Spleen (tissue), 11 donors: ENCODE measurements around the gene HOXA10. TPM values are rescaled to one million over a fixed set of nuclear protein-coding genes. Genes with fewer than 3 reads are reported as not detected.

ENCODE experiments used
- DNase-seq: peaks from one replicate; pipeline ENCODE4 v3.0.0-alpha.2; 2020
- H3K27ac ChIP-seq, 8 donors: fragments of 200-600 bp; sonication (generic) in 7 of 8; 1 replicate in 4 of 8; 2 replicates in 4 of 8; pipeline versions ENCODE4 v1.5.0 to v1.8.0; 2016 to 2021; ENCODE audit warnings: inconsistent platforms in 4 of 8, mild to moderate bottlenecking in 4 of 8, moderate library complexity in 1 of 8
- H3K27me3 ChIP-seq, 7 donors: fragments of 200-600 bp; sonication (generic) in 6 of 7; replicated peaks in 1 of 7; 1 replicate in 4 of 7; 2 replicates in 3 of 7; pipeline versions ENCODE4 v1.5.0 to v1.8.0; 2016 to 2021; ENCODE audit warnings: inconsistent platforms in 3 of 7, mild to moderate bottlenecking in 1 of 7
- H3K36me3 ChIP-seq, 6 donors: fragments of 200-600 bp; sonication (generic) in 5 of 6; 1 replicate in 4 of 6; 2 replicates in 2 of 6; pipeline versions ENCODE4 v1.5.0 to v1.8.0; 2016 to 2021; ENCODE audit warnings: inconsistent platforms in 2 of 6
- H3K4me1 ChIP-seq, 6 donors: fragments of 200-600 bp; sonication (generic) in 5 of 6; 1 replicate in 3 of 6; 2 replicates in 3 of 6; pipeline versions ENCODE4 v1.5.0 to v1.8.0; 2016 to 2021; ENCODE audit warnings: inconsistent platforms in 3 of 6
- H3K4me3 ChIP-seq, 8 donors: fragments of 200-600 bp; sonication (generic) in 7 of 8; 1 replicate in 4 of 8; 2 replicates in 4 of 8; pipeline versions ENCODE4 v1.5.0 to v1.8.0; 2016 to 2021; ENCODE audit warnings: inconsistent platforms in 4 of 8, mild to moderate bottlenecking in 4 of 8, moderate library complexity in 2 of 8
- H3K9me3 ChIP-seq, 8 donors: fragments of 200-600 bp; sonication (generic) in 7 of 8; 1 replicate in 4 of 8; 2 replicates in 4 of 8; pipeline versions ENCODE4 v1.5.0 to v1.8.0; 2016 to 2021; ENCODE audit warnings: inconsistent platforms in 4 of 8
- CTCF ChIP-seq, 11 experiments: fragments of 200-600 bp in 7 of 11; fragments of 450-650 bp in 4 of 11; sonication (generic) in 4 of 11; IDR thresholded peaks in 8 of 11; conservative IDR thresholded peaks in 3 of 11; 1 replicate in 7 of 11; 2 replicates in 4 of 11; pipeline versions ENCODE4 v1.4.0 to v1.8.0; 2016 to 2021; ENCODE audit warnings: antibody characterized with exemption in 11 of 11, inconsistent platforms in 4 of 11, mild to moderate bottlenecking in 1 of 11
- POLR2A ChIP-seq, 3 donors: fragments of 450-650 bp; IDR thresholded peaks; one replicate each; pipeline ENCODE4 v1.5.1; 2017; ENCODE audit warnings: antibody characterized with exemption in 3 of 3, mild to moderate bottlenecking in 1 of 3
- POLR2AphosphoS5 ChIP-seq, 3 donors: sonication (generic); formaldehyde crosslinking; IDR thresholded peaks; one replicate each; pipeline ENCODE4 v1.5.1; 2017; ENCODE audit warnings: antibody characterized with exemption in 3 of 3
- WGBS, 5 donors: extraction: QIAGEN DNeasy Blood & Tissue Kit in 3 of 5; methylation state at CpG; one replicate each; pipeline versions ENCODE4 v1.1.5 to v1.1.7; 2013 to 2018; 5-methylcytosine and 5-hydroxymethylcytosine counted together
- intact Hi-C: fragments of 100-400 bp; cut with DNase I; formaldehyde crosslinking; loops from one replicate; pipeline ENCODE4 v1.15.0; 2023; ENCODE audit warnings: low total_unique reads
- polyA plus RNA-seq, 3 donors: library from polyadenylated mRNA; stranded (reverse); fragments of 200-250 nt; gene quantifications; one replicate each; pipeline ENCODE4 v1.2.1, GENCODE V29; 2013
- total RNA-seq, 7 donors: library from RNA; depleted of rRNA in 3 of 7; stranded (reverse); fragments of >200 nt in 3 of 7; fragmentation: NEBNext Ultra II Directional in 4 of 7; extraction: Animal tissue kit (Norgen Biotek cat#: 25700) in 4 of 7; gene quantifications; one replicate each; pipeline versions ENCODE4 v1.1.0 to v1.2.1, GENCODE V29; 2016 to 2021
- donor health status: healthy with polysubstance abuse.
- donor health status: DM: no; HTN: no; CAD: no; lungs with moderate emphysema.
- donor health status: DM: no; HTN: no; CAD: no.
- donor health status: Bipolar disorder and iron deficiency.
- donor health status: healthy.
- donor health status: DM: no; HTN: no; CAD: no.
- donor health status: DM: yes; HTN: yes; CAD: no.

The HOXA10 gene
- total and polyA plus RNA-seq, 10 donors: 0.05 to 0.72 (median 0.20) TPM; not detected in 4

DNA sequence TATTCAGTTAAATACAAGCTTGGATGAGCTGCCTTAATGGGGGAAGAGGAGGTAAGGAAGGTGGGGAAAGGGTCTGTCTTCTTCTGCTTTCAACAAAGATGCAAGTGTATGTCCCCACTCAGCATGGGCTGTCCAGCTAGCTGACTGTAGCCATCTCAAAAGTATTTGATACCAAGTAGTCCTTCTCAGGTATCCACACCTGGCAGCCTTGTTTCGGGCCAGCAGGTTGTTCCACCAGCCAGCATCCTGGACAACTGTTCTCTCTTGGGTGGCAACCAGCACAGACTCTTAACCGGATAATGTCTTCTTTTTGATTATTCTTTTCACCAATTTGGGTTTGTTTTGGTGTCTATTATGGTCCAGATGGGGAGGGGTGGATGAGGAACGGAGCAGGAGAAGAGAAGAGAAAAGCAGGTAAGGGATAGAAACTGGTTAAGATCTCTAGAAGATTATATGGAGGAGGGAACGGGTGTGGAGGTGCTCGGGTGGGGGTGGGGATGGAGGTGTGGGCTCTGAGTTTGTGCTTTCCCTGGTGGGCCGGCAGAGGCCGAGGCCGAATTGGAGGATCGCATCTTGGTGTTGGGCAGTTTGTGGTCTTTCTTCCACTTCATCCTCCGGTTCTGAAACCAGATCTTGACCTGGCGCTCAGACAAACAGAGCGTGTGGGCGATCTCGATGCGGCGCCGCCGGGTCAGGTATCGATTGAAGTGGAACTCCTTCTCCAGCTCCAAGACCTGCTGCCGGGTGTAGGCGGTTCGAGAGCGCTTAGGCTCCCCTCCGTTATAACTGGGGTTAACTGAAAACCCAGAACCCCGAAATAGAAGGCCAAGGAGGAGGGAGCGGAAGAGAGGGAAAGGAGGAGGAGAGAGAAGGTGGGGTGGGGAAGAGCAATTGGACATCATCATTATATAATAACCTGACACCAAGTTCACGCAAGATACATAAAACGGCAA is 45.1 kb downstream of the HOXA10 start:
- intact Hi-C loops: no loop called here
- Histone ChIP-seq H3K36me3 (no peaks in the 10 kb centered on the region), H3K27ac (peak overlapping the region in 5 of 8 donors; percentile 86 to 94 (median 91)), H3K27me3 (peaks cover 0 to 14% (median 0%) of the 10 kb centered on the region in 7 donors), H3K4me1 (peaks cover 0 to 22% (median 6%) of the 10 kb centered on the region in 6 donors), H3K4me3 (peak overlapping the region; percentile 12 to 87 (median 58)), H3K9me3 (no peaks in the 10 kb centered on the region)
- TF ChIP-seq CTCF (IDR thresholded peaks at IDR 0.05 in 8 of 11, conservative IDR thresholded peaks at IDR 0.05 in 3 of 11): no peak
- no peak for TF ChIP-seq POLR2A (IDR thresholded peaks at IDR 0.05)
- no peak for TF ChIP-seq POLR2AphosphoS5 (IDR thresholded peaks at IDR 0.05)
- no peak for DNase-seq
- 70 to 82% (median 78%) methylated on average over 28 of the region's 28 CpGs for WGBS, 5 donors

GRCh38 chr7:27128034-27128433 is 46.1 kb downstream of the HOXA10 start:
- intact Hi-C loops: no loop called here

GRCh38 chr7:27126596-27127327 is 47.4 kb downstream of the HOXA10 start:
- TF ChIP-seq POLR2AphosphoS5 (IDR thresholded peaks at IDR 0.05) (no peak), POLR2A (IDR thresholded peaks at IDR 0.05) (no peak)
- Histone ChIP-seq H3K9me3 (no peaks in the 10 kb centered on the region), H3K4me1 (peaks cover 0 to 26% (median 3%) of the 10 kb centered on the region in 6 donors), H3K27ac (no peak overlapping the region), H3K4me3 (no peak overlapping the region), H3K27me3 (peaks cover 0 to 14% (median 0%) of the 10 kb centered on the region in 7 donors), H3K36me3 (no peaks in the 10 kb centered on the region)
- 70 to 85% (median 79%) methylated on average over 3 of the region's 3 CpGs for WGBS, 5 donors
- DNase-seq: no peak
- intact Hi-C loops: no loop called here

More at GRCh38 chr7:27128034-27128433, 46.1 kb downstream of the HOXA10 start:
- H3K4me3 ChIP-seq: no peak overlapping the region
- TF ChIP-seq POLR2AphosphoS5 (IDR thresholded peaks at IDR 0.05) (no peak), CTCF (IDR thresholded peaks at IDR 0.05 in 8 of 11, conservative IDR thresholded peaks at IDR 0.05 in 3 of 11) (no peak), POLR2A (IDR thresholded peaks at IDR 0.05) (no peak)
- WGBS, 5 donors: 49 to 81% (median 69%) methylated on average over 2 of the region's 2 CpGs
- no peak overlapping the region for H3K27ac ChIP-seq
- H3K4me1 ChIP-seq: peaks cover 0 to 24% (median 3%) of the 10 kb centered on the region in 6 donors
- no peak for DNase-seq
- H3K36me3 ChIP-seq: no peaks in the 10 kb centered on the region
- H3K27me3 ChIP-seq: peaks cover 0 to 14% (median 0%) of the 10 kb centered on the region in 7 donors
- no peaks in the 10 kb centered on the region for H3K9me3 ChIP-seq

DNA sequence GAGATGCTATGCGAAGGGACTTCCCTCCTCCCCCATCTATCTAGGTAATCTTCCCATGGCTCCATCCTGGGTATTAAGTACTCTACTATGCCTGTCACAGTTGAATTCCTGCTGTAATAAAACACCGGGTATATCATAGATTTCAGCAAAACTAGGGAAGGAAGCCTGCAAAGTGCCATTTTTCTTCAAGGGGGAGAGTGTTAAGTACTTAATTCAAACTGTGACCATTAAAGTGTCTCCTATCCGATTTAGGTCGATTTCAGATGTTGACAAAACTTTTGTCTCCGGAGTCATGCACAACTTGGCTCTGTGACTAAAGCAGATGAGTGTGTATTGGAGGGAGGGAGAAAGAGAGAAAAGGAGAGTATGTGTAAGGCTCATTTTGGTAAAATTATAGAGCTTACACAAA is 48.1 kb downstream of the HOXA10 start:
- Histone ChIP-seq H3K4me3 (no peak overlapping the region), H3K36me3 (no peaks in the 10 kb centered on the region), H3K9me3 (no peaks in the 10 kb centered on the region), H3K27me3 (peaks cover 0 to 10% (median 0%) of the 10 kb centered on the region in 7 donors), H3K4me1 (peaks cover 0 to 18% (median 0%) of the 10 kb centered on the region in 6 donors), H3K27ac (no peak overlapping the region)
- intact Hi-C loops: no loop called here
- 73 to 80% (median 77%) methylated on average over 5 of the region's 5 CpGs for WGBS, 5 donors
- DNase-seq: no peak
- TF ChIP-seq POLR2A (IDR thresholded peaks at IDR 0.05): no peak
- TF ChIP-seq POLR2AphosphoS5 (IDR thresholded peaks at IDR 0.05): no peak
- TF ChIP-seq CTCF (IDR thresholded peaks at IDR 0.05 in 8 of 11, conservative IDR thresholded peaks at IDR 0.05 in 3 of 11): no peak
